PFSK-1 (cell line): ENCODE measurements around the gene CPA2.

ENCODE experiments used
- FOXP2 ChIP-seq: optimal IDR thresholded peaks from 2 replicates; pipeline ENCODE3; 2011; ENCODE audit warnings: borderline replicate concordance, control low read depth, inconsistent platforms; ENCODE audit not compliant: insufficient read depth; ENCODE audit errors: extremely low read length, extremely low read depth
- POLR2AphosphoS5 ChIP-seq: IDR thresholded peaks from 2 replicates; pipeline ENCODE4 v1.6.1; 2012; ENCODE audit warnings: low read depth, mild to moderate bottlenecking, control low read depth, low read length, moderate library complexity
- REST ChIP-seq, 2 experiments: IDR thresholded peaks; 2 replicates each; pipeline versions ENCODE4 v1.6.1 to v1.8.0; 2011 to 2012; ENCODE audit warnings: low read depth in 2 of 2, low read length in 2 of 2, control low read depth in 1 of 2, inconsistent platforms in 1 of 2, mild to moderate bottlenecking in 1 of 2, moderate library complexity in 1 of 2; ENCODE audit not compliant: insufficient read depth in 1 of 2
- SIN3A ChIP-seq: IDR thresholded peaks from 2 replicates; pipeline ENCODE4 v1.6.1; 2012; ENCODE audit warnings: mild to moderate bottlenecking, low read length, moderate library complexity, borderline replicate concordance; ENCODE audit not compliant: insufficient read depth
- TAF1 ChIP-seq: IDR thresholded peaks from 2 replicates; pipeline ENCODE4 v1.6.1; 2012; ENCODE audit warnings: low read length, control low read depth, borderline replicate concordance; ENCODE audit not compliant: insufficient read depth

CPA2 gene

GRCh38 chr7:130299866-130300265 lies 33.2 kb downstream of the CPA2 start:
- no peak for TF ChIP-seq FOXP2
- TF ChIP-seq TAF1, result no peak
- no peak for TF ChIP-seq SIN3A
- no peak for TF ChIP-seq REST (IDR thresholded peaks at IDR 0.05; ENCODE audit: insufficient read depth in 1 of 2, low read depth in 2 of 2, low read length in 2 of 2)

DNA sequence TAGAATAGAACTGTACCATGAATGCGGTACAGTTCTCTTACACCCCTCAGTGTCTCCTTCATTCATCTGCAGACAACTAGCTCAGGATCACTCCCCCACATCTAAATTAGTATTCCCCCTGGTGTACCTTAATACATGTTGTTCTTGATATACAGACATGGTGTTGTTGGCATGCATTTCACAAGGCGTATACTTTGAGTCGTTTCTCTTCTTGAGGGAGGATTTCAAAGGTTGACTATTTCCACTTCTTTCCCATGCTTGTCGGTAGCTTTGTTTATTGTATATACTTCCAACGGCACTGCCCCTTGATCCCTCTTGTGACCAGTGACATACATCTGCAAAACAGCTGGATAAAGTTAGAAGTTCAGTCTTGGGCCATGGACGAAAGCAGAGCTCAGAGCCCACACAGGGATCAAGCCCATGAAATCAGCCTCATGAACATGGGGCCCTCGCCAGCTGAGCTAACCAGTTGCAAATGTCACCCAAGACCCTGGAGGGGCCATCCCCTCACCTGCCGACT lies 34.9 kb downstream of the CPA2 start:
- no peak for TF ChIP-seq SIN3A
- no peak for TF ChIP-seq TAF1
- no peak for TF ChIP-seq FOXP2
- TF ChIP-seq REST (IDR thresholded peaks at IDR 0.05; ENCODE audit: insufficient read depth in 1 of 2, low read depth in 2 of 2, low read length in 2 of 2), result no peak
- no peak for TF ChIP-seq POLR2AphosphoS5

DNA sequence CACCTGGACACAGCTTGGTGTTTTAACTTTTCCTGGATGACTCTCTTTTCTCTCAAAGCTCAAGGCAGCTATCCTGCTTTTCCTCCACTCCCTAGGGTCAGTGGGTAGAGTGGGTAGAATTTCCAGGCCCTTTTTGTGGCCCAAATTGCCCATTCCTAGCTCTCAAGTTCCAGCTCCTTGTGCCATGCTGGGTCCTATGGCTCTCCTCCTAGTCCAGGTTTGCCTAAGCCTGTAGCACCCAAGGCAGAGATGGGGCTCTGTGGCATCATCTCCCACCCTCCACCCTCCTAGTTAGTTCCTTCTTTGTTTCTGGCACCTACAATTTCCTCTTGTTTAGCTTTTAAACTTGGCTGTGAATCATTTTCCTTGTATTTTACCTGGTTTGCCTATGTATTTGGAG lies 36.0 kb downstream of the CPA2 start:
- TF ChIP-seq TAF1, result no peak
- TF ChIP-seq FOXP2, result no peak
- no peak for TF ChIP-seq POLR2AphosphoS5
- no peak for TF ChIP-seq REST (IDR thresholded peaks at IDR 0.05; ENCODE audit: insufficient read depth in 1 of 2, low read depth in 2 of 2, low read length in 2 of 2)
- no peak for TF ChIP-seq SIN3A

DNA sequence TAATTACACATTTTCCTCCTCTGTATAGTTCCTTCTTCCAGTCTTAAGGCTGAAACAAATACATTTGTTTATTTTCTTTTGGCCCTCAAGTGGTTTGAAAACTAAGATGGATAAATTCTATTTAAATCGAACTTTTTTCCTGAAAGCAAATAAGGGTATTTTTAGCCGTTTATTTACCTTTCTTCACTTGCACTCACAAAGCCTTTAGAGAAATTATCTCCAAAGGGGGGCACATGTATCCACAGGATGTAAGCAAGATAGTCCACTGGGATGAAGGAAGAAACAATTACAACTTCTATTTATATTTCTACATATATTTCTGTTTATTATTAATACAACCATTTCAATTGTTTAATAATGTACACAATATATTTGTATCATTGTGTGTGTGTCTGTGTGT lies 36.5 kb downstream of the CPA2 start:
- TF ChIP-seq POLR2AphosphoS5 (no peak), SIN3A (no peak), TAF1 (no peak), REST (IDR thresholded peaks at IDR 0.05; ENCODE audit: insufficient read depth in 1 of 2, low read depth in 2 of 2, low read length in 2 of 2) (no peak), FOXP2 (no peak)

DNA sequence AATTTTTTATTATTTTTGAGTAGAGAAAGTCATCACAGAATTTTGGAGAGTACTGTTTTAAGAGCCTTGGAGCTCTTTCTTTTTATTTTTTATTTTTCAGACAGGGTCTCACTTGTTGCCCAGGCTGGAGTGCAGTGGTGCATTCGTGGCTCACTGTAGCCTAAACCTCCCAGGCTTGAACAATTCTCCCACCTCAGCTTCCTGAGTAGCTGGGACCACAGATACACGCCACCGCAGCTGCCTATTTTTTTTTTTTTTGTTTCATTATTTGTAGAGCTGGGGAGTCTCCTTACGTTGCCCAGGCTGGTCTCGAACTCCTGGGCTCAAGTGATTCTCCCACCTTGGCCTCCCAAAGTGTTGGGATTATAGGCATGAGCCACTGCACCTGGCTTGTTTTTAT lies 36.9 kb downstream of the CPA2 start:
- TF ChIP-seq TAF1 (no peak), FOXP2 (no peak), POLR2AphosphoS5 (no peak), REST (IDR thresholded peaks at IDR 0.05; ENCODE audit: insufficient read depth in 1 of 2, low read depth in 2 of 2, low read length in 2 of 2) (no peak), SIN3A (no peak)
